RWPE1 (cell line): ENCODE measurements around the gene ONECUT2.

ENCODE experiments used
- CTCF ChIA-PET: fragments of 350-600 bp; sonication (Branson Sonifier 250); formaldehyde crosslinking; extraction: SDS; loops from one replicate; lab custom pipeline; 2021; lab: Yijun Ruan, JAX
- POLR2A ChIA-PET: fragments of 400-600 bp; formaldehyde crosslinking; extraction: SDS; loops from one replicate; lab custom pipeline; 2020; ENCODE audit warnings: antibody characterized with exemption; ENCODE audit not compliant: low non-redundant PET; lab: Yijun Ruan, JAX
- DNase-seq: peaks from one replicate; pipeline ENCODE4 v3.0.0; 2012; ENCODE audit warnings: low spot score
- H3K27ac ChIP-seq: fragments of 450-650 bp; 2 replicates; pipeline ENCODE4 v1.5.1; 2017
- CTCF ChIP-seq: fragments of 450-650 bp; conservative IDR thresholded peaks from 2 replicates; pipeline ENCODE4 v1.5.1; 2017; ENCODE audit warnings: low read depth, mild to moderate bottlenecking

ONECUT2 gene

GRCh38 chr18:57409650-57410049 lies 25.5 kb upstream of the ONECUT2 start:
- no peak for TF ChIP-seq CTCF
- ChIA-PET POLR2A (no interaction called here), CTCF (no interaction called here)
- H3K27ac ChIP-seq = no peak overlapping the region
- DNase-seq = no peak

- no peak for DNase-seq
- no peak for TF ChIP-seq CTCF
- POLR2A ChIA-PET = no interaction called here
- H3K27ac ChIP-seq = no peak overlapping the region
- CTCF ChIA-PET = no interaction called here
These were observed 24.4 kb upstream of the ONECUT2 start for GRCh38 chr18:57410749-57411148.

GRCh38 chr18:57416542-57416941 lies 18.6 kb upstream of the ONECUT2 start:
- no peak overlapping the region for H3K27ac ChIP-seq
- CTCF ChIA-PET = no interaction called here
- no peak for TF ChIP-seq CTCF
- POLR2A ChIA-PET = no interaction called here
- no peak for DNase-seq

GRCh38 chr18:57422313-57422872 lies 12.8 kb upstream of the ONECUT2 start:
- POLR2A ChIA-PET = no interaction called here
- no peak for TF ChIP-seq CTCF
- no peak for DNase-seq
- no peak overlapping the region for H3K27ac ChIP-seq
- CTCF ChIA-PET = no interaction called here

- no peak for DNase-seq
- no peak for TF ChIP-seq CTCF
- ChIA-PET CTCF (no interaction called here), POLR2A (no interaction called here)
- H3K27ac ChIP-seq = no peak overlapping the region
These were observed 11.4 kb upstream of the ONECUT2 start for GRCh38 chr18:57423821-57424220.

GRCh38 chr18:57425096-57425495 lies 10.1 kb upstream of the ONECUT2 start:
- ChIA-PET CTCF (no interaction called here), POLR2A (no interaction called here)
- no peak overlapping the region for H3K27ac ChIP-seq
- no peak for DNase-seq
- TF ChIP-seq CTCF = no peak
